Activated naive CD4-positive, alpha-beta T cell treated with anti-CD3 and anti-CD28 coated beads for 36 hours (primary cell): Measurements from ENCODE around the gene DENND5B. TPM values are rescaled to one million over a fixed set of nuclear protein-coding genes. Genes with fewer than 3 reads are reported as not detected.
"Not testable (repeated sequence)": the region's sequence is repeated elsewhere in the genome, so short reads cannot be mapped to it uniquely, and the experiment has no call there.

Experiments
- CTCF ChIA-PET: fragments of 350-600 bp; sonication (Branson Sonifier 250); formaldehyde crosslinking; loops from one replicate; lab custom pipeline; 2021; ENCODE audit warnings: antibody characterized with exemption; lab: Charles Lee
- DNase-seq: peaks from one replicate; pipeline ENCODE4 v3.0.0-alpha.2; 2020
- H3K27ac Mint-ChIP-seq: one replicate; pipeline ENCODE4 v1.8.0; 2021; ENCODE audit warnings: mild to moderate bottlenecking, mixed read lengths
- H3K27me3 Mint-ChIP-seq: one replicate; pipeline ENCODE4 v1.8.0; 2021; ENCODE audit warnings: low read depth, mixed read lengths
- H3K36me3 Mint-ChIP-seq: one replicate; pipeline ENCODE4 v1.8.0; 2021; ENCODE audit warnings: low read depth, mixed read lengths
- H3K4me1 Mint-ChIP-seq: one replicate; pipeline ENCODE4 v1.8.0; 2021; ENCODE audit warnings: low read depth, mixed read lengths
- H3K4me3 Mint-ChIP-seq: one replicate; pipeline ENCODE4 v1.8.0; 2021; ENCODE audit warnings: mild to moderate bottlenecking, moderate library complexity, mixed read lengths
- H3K9me3 Mint-ChIP-seq: one replicate; pipeline ENCODE4 v1.8.0; 2021; ENCODE audit warnings: mixed read lengths
- intact Hi-C: fragments of 100-400 bp; cut with micrococcal nuclease; formaldehyde crosslinking; loops from one replicate; pipeline ENCODE4 v1.15.1; 2023
- total RNA-seq, 2 experiments: library from RNA; stranded (reverse); gene quantifications; one replicate each; pipeline ENCODE4 v1.2.3, GENCODE V29; 2021

The DENND5B gene
- total RNA-seq, 2 experiments from 2014 or later, result 0.29 to 0.37 TPM

- H3K4me3 Mint-ChIP-seq, H3K27me3 Mint-ChIP-seq, intact Hi-C loops, H3K4me1 Mint-ChIP-seq, H3K27ac Mint-ChIP-seq, H3K9me3 Mint-ChIP-seq, CTCF ChIA-PET, DNase-seq, H3K36me3 Mint-ChIP-seq: not testable (repeated sequence)
These were observed 213.7 kb downstream of the DENND5B start for GRCh38 chr12:31377210-31377609.

- H3K27me3 Mint-ChIP-seq, intact Hi-C loops, H3K4me1 Mint-ChIP-seq, H3K27ac Mint-ChIP-seq, H3K9me3 Mint-ChIP-seq, H3K4me3 Mint-ChIP-seq, DNase-seq, H3K36me3 Mint-ChIP-seq: not testable (repeated sequence)
- CTCF ChIA-PET, result interaction anchor here (0.5 to 0.6 kb wide), 2 partner anchors 38 to 121 kb away, joined by 3 to 4 read pairs; no protein-coding TSS in a partner anchor
These were observed 215.5 kb downstream of the DENND5B start for GRCh38 chr12:31375422-31375821.

GRCh38 chr12:31371256-31371620 lies 219.7 kb downstream of the DENND5B start:
- no peaks in the 10 kb centered on the region for H3K9me3 Mint-ChIP-seq
- intact Hi-C loops, result no loop called here
- CTCF ChIA-PET, result no interaction called here
- no peaks in the 10 kb centered on the region for H3K4me1 Mint-ChIP-seq
- no peaks in the 10 kb centered on the region for H3K36me3 Mint-ChIP-seq
- no peak for DNase-seq
- no peak overlapping the region for H3K27ac Mint-ChIP-seq
- no peaks in the 10 kb centered on the region for H3K27me3 Mint-ChIP-seq
- H3K4me3 Mint-ChIP-seq, result no peak overlapping the region

GRCh38 chr12:31370531-31371255 lies 220.2 kb downstream of the DENND5B start:
- H3K4me3 Mint-ChIP-seq, result no peak overlapping the region
- no peaks in the 10 kb centered on the region for H3K27me3 Mint-ChIP-seq
- no peak overlapping the region for H3K27ac Mint-ChIP-seq
- intact Hi-C loops, result no loop called here
- CTCF ChIA-PET, result no interaction called here
- no peak for DNase-seq
- H3K36me3 Mint-ChIP-seq, result no peaks in the 10 kb centered on the region
- H3K9me3 Mint-ChIP-seq, result no peaks in the 10 kb centered on the region
- no peaks in the 10 kb centered on the region for H3K4me1 Mint-ChIP-seq

- H3K4me1 Mint-ChIP-seq, result no peaks in the 10 kb centered on the region
- H3K36me3 Mint-ChIP-seq, result no peaks in the 10 kb centered on the region
- no peak overlapping the region for H3K4me3 Mint-ChIP-seq
- H3K27ac Mint-ChIP-seq, result no peak overlapping the region
- H3K9me3 Mint-ChIP-seq, result no peaks in the 10 kb centered on the region
- H3K27me3 Mint-ChIP-seq, result no peaks in the 10 kb centered on the region
- DNase-seq, result no peak
- CTCF ChIA-PET, result no interaction called here
- intact Hi-C loops, result no loop called here
These were observed 221.0 kb downstream of the DENND5B start for GRCh38 chr12:31369712-31370521.

GRCh38 chr12:31368666-31369361 lies 222.1 kb downstream of the DENND5B start:
- H3K36me3 Mint-ChIP-seq, result no peaks in the 10 kb centered on the region
- DNase-seq, result no peak
- CTCF ChIA-PET, result interaction anchor here (0.6 to 0.7 kb wide), 3 partner anchors 14 to 323 kb away, joined by 3 to 7 read pairs (median 4); no protein-coding TSS in a partner anchor
- H3K9me3 Mint-ChIP-seq, result no peaks in the 10 kb centered on the region
- intact Hi-C loops, result no loop called here
- H3K4me3 Mint-ChIP-seq, result no peak overlapping the region
- no peak overlapping the region for H3K27ac Mint-ChIP-seq
- no peaks in the 10 kb centered on the region for H3K27me3 Mint-ChIP-seq
- H3K4me1 Mint-ChIP-seq, result no peaks in the 10 kb centered on the region

GRCh38 chr12:31366104-31366621 lies 224.8 kb downstream of the DENND5B start:
- Mint-ChIP-seq H3K9me3 (no peaks in the 10 kb centered on the region), H3K36me3 (no peaks in the 10 kb centered on the region), H3K27ac (no peak overlapping the region), H3K27me3 (no peaks in the 10 kb centered on the region), H3K4me1 (peaks cover 14% of the 10 kb centered on the region), H3K4me3 (no peak overlapping the region)
- CTCF ChIA-PET, result no interaction called here
- no peak for DNase-seq
- intact Hi-C loops, result no loop called here

GRCh38 chr12:31363831-31364230 lies 227.1 kb downstream of the DENND5B start:
- intact Hi-C loops, result loop anchor here (1.0 to 2.0 kb wide), 7 partner anchors 37 to 517 kb away; partner anchors contain the start of gene SINHCAF
- DNase-seq, result no peak
- Mint-ChIP-seq H3K4me1 (peaks cover 14% of the 10 kb centered on the region), H3K27me3 (no peaks in the 10 kb centered on the region), H3K36me3 (no peaks in the 10 kb centered on the region), H3K4me3 (no peak overlapping the region), H3K9me3 (no peaks in the 10 kb centered on the region), H3K27ac (no peak overlapping the region)
- CTCF ChIA-PET, result interaction anchor here (1.2 to 2.9 kb wide), 5 partner anchors 69 to 379 kb away, joined by 3 to 13 read pairs (median 6); no protein-coding TSS in a partner anchor

GRCh38 chr12:31363416-31363809 lies 227.5 kb downstream of the DENND5B start:
- Mint-ChIP-seq H3K9me3 (no peaks in the 10 kb centered on the region), H3K36me3 (no peaks in the 10 kb centered on the region), H3K27me3 (no peaks in the 10 kb centered on the region), H3K4me3 (no peak overlapping the region), H3K4me1 (peaks cover 14% of the 10 kb centered on the region), H3K27ac (no peak overlapping the region)
- DNase-seq, result no peak
- CTCF ChIA-PET, result interaction anchor here (0.9 to 2.9 kb wide), 6 partner anchors 35 to 378 kb away, joined by 3 to 13 read pairs (median 5); no protein-coding TSS in a partner anchor
- intact Hi-C loops, result loop anchor here (1.0 to 2.0 kb wide), 7 partner anchors 37 to 516 kb away; partner anchors contain the start of gene SINHCAF

GRCh38 chr12:31362759-31363415 lies 228.0 kb downstream of the DENND5B start:
- Mint-ChIP-seq H3K27me3 (no peaks in the 10 kb centered on the region), H3K4me1 (peaks cover 14% of the 10 kb centered on the region), H3K36me3 (no peaks in the 10 kb centered on the region), H3K9me3 (no peaks in the 10 kb centered on the region), H3K4me3 (peak overlapping the region; percentile 38), H3K27ac (no peak overlapping the region)
- DNase-seq, result peak; percentile 53
- CTCF ChIA-PET, result interaction anchor here (0.6 to 2.9 kb wide), 8 partner anchors 34 to 378 kb away, joined by 3 to 13 read pairs (median 3); no protein-coding TSS in a partner anchor
- intact Hi-C loops, result loop anchor here (1.0 to 2.0 kb wide), 7 partner anchors 36 to 516 kb away; partner anchors contain the start of gene SINHCAF

- peak; percentile 9 for DNase-seq
- H3K4me3 Mint-ChIP-seq, result peak overlapping the region; percentile 38
- peak overlapping the region; percentile 19 for H3K27ac Mint-ChIP-seq
- H3K36me3 Mint-ChIP-seq, result no peaks in the 10 kb centered on the region
- intact Hi-C loops, result loop anchor here (2.0 kb wide), 4 partner anchors 35 to 245 kb away; partner anchors contain the start of gene SINHCAF
- CTCF ChIA-PET, result interaction anchor here (0.6 to 2.9 kb wide), 8 partner anchors 34 to 377 kb away, joined by 3 to 13 read pairs (median 4); no protein-coding TSS in a partner anchor
- H3K9me3 Mint-ChIP-seq, result no peaks in the 10 kb centered on the region
- no peaks in the 10 kb centered on the region for H3K27me3 Mint-ChIP-seq
- H3K4me1 Mint-ChIP-seq, result peaks cover 14% of the 10 kb centered on the region
These were observed 228.7 kb downstream of the DENND5B start for GRCh38 chr12:31362115-31362758.
